IPS-11a (cell line): ENCODE results near the gene FBXO46.
"Not testable (repeated sequence)": the region's sequence is repeated elsewhere in the genome, so short reads cannot be mapped to it uniquely, and the experiment has no call there.

Experiments
- H3K4me3 ChIP-seq: one replicate; pipeline ENCODE4 v1.5.1; 2013; ENCODE audit warnings: low read depth, low read length, control low read depth

FBXO46 gene

DNA sequence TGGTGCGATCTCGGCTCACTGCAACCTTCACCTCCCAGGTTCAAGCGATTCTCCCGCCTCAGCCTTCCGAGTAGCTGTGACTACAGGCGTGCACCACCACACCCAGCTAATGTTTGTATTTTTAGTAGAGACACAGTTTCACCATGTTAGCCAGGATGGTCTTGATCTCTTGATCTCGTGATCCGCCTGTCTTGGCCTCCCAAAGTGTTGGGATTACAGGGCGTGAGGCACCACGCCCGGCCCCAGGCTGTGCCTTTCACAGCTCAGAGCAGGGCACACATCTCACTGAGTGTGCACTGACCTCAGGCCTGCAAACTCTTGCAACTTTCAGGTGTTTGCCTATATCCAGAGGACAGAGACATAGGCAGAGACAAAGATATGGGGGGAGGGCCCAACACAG lies 45.7 kb downstream of the FBXO46 start:
- H3K4me3 ChIP-seq: not testable (repeated sequence)

DNA sequence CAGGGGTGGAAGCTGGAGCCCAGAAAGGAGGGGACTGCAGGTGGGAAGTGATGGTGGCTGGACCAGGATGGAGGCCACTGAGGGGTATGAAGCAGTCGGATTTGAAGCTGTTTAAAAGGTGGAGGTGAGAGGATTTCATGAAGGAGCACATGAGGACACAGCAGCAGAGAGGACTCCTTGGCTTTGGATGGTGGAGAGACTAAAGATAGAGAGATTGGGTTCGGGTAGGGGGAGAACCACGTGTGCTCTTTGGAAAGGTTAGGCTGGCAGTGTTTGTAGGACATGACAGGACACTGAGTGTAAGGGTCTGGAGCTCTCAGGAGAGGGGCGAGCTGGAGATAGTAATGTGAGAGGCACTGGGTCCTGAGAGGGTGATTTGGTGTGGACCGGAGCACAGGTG lies 47.8 kb downstream of the FBXO46 start:
- no peak overlapping the region for H3K4me3 ChIP-seq

DNA sequence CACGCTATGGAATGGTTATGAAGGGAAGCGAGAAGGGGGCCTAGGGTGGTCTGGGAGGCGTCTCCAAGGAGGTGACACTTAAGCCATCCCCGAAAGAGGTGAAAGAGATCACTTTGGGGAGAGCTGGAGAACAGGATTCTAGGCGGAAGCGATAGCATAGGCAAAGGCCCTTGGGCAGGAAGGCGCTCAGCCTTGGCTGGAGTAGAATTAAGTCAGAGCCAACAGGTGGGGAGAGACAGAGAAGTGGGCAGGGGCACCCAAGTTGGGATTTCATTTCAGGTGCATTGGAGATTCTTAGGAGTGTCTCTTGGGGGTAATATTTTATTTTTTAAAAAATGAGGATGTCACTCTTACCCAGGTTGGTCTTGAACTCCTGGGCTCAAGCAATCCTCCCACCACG lies 48.6 kb downstream of the FBXO46 start:
- no peak overlapping the region for H3K4me3 ChIP-seq

DNA sequence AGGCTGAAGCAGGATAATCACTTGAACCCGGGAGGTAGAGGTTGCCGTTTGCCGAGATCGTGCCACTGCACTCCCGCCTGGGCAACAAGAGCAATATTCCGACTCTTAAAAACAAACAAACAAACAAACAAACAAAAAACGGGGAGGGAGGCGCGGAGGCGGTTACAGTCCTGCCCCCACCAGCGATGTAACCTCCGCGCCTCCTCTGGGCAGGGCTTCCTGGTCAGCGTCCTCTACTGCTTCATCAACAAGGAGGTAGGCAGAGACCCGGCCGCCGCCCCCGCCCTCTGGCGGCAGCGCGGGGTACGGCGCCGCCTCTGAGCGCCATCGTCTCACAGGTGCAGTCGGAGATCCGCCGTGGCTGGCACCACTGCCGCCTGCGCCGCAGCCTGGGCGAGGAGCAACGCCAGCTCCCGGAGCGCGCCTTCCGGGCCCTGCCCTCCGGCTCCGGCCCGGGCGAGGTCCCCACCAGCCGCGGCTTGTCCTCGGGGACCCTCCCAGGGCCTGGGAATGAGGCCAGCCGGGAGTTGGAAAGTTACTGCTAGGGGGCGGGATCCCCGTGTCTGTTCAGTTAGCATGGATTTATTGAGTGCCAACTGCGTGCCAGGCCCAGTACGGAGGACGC lies 49.2 kb downstream of the FBXO46 start:
- H3K4me3 ChIP-seq: no peak overlapping the region

DNA sequence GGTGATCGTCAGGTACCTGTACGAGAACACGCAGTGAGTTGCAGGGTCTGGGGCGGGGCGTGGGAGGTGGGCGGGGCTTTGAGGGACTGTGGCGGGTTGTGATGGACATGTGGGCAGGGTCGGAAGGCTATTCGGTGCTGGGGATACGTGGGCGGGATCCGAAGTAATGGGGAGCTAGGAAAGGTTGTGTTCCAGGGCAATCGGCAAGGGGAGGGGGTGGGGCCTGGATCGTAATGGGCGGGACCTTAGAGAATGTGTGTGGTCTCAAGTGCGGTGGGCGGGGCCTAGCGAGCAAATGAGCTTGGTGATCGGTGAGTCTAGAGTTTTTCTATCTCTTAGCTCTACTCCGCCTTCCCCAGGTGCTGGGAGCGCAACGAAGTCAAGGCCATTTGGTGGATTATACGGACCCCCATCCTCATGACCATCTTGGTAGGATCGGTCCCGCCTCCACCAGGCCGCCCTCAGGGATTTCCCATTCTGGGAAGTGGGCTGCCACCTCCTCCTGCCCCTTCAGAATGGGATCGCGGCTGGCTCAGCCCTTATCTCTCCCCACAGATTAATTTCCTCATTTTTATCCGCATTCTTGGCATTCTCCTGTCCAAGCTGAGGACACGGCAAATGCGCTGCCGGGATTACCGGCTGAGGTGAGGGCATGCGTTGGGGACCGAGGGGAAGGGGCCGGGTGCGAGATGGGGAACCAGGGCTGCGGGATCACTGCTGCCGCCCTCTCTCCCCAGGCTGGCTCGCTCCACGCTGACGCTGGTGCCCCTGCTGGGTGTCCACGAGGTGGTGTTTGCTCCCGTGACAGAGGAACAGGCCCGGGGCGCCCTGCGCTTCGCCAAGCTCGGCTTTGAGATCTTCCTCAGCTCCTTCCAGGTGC lies 53.1 kb downstream of the FBXO46 start:
- H3K4me3 ChIP-seq: peak overlapping the region; percentile 62

DNA sequence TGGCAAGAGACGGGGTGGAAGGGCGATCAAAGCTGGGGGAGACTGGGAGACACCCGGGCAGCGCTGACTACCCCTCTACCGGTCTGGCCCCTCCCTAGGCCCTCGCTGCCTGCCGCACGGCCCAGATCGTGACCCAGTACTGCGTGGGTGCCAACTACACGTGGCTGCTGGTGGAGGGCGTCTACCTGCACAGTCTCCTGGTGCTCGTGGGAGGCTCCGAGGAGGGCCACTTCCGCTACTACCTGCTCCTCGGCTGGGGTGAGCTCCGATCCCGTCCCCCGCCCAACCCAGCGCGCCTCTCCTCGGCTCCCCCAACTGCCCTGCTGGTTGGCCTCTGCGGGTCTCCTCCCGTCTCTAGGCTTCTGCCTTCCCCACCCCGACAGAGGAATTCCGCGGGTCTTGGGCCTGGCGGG lies 53.8 kb downstream of the FBXO46 start:
- H3K4me3 ChIP-seq: peak overlapping the region; percentile 62

DNA sequence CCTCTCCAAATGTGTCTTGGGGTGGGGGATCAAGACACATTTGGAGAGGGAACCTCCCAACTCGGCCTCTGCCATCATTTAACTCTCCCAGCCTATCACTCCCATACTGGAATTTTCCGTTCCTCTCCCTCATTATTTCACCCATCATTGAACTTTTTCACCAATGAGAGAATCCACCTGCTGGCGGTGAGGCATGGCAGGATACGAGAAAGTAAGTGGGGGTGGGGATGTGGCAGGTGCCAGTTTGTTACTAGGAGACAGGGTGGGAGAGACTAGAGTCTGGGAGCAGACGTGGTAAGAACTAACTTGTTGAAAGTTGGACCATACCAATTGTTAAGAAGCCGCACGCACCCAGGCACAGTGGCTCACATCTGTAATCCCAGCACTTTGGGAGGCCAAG lies 55.8 kb downstream of the FBXO46 start:
- no peak overlapping the region for H3K4me3 ChIP-seq

DNA sequence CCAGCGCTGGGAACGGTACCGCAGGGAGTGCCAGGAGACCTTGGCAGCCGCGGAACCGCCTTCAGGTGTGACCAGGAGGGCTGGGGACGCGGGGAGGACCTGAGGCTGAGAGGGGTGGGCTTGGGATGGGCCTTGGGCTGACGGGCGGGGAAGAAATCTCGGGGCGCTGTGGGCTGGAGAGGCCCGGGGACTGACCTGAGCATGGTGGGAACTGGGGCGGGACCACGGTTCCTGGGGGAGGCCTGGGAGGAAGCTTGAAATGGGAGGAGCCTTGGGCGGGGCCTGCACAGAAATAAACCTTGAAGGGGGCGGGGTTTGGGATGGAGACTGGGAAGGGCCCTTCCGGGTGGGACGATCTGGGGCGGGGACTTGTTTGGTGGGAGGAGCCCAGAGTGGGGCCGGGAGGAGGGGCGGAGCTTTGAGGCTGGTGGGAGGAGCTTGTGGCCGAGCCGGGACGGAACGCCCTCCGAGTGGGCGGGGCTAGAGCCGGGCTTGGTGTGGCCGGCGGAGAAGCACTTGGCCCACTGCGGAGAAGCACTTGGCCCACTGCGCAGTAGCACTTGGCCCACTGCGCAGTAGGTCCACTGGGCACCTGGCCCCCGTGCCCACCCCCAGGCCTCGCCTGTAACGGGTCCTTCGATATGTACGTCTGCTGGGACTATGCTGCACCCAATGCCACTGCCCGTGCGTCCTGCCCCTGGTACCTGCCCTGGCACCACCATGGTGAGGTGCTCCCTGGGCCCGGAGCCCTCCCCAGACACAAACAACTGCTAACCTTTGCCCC lies 59.8 kb downstream of the FBXO46 start:
- H3K4me3 ChIP-seq: peak overlapping the region; percentile 43

DNA sequence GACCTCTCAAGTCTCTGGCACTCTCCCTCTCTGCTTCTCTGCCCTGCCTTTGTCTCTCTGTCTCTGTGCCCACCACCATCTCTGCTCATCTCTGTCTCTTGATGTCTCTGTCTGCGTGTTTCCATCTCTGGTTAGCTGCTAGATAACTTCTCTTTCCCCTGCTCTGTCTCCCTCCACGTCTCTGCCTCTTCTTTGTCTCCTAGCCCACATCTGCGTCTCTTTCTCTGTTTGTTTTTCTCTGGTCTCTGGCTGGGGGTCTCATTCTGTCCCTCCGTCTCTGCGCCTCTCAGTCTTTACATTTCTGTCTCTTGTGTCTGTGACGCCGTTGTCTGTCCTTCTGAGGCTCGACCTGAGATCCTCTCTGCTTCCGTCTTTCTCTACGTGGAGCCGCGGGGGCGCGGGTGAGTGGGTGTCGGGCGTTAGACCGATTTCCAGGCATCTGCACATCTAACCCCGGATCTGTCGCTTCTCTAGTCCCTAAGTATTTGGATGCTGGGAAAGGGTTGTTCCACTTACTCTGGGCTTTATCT lies 62.3 kb downstream of the FBXO46 start:
- H3K4me3 ChIP-seq: no peak overlapping the region

DNA sequence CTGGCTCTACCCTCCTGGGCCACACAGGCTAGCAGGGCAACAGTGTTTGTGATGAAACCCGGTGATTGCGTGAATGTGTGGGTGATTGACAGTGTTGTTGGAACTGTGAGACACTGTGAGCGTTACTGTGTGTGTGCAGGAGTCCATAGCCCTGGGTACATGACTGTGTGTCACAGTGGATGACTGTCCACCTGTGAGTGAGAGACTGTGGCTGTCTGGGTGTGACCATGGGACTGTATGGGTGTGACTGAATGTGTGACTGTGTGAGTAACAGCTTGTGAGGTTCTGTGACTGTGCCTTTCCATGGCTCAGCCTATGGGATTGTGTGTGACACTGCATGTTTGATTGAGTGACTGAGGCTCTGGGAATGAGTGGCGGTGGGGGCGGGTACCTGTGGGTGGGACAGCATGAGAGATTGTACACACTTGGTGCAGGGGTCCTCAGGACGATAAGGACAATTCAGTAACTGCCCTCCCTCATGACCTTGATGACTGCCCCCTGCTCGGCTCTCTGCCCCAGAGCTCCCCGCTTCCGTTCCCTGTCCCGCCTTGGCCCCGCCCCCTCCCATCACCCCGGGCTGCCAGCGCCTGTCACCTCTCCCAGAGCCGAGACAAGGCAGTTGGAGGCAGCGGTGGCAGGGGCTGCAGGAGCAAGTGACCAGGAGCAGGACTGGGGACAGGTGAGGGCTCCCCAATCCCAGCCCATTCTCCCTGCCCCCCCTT lies 62.9 kb downstream of the FBXO46 start, which contains the start of gene GIPR:
Gene GIPR (plus strand): TSS at position 602 of the 722 bp plus-strand sequence. CDS start 1,300 bp downstream, outside the sequence.
- peak within 1 kb of the TSS; percentile 47 for H3K4me3 ChIP-seq

DNA sequence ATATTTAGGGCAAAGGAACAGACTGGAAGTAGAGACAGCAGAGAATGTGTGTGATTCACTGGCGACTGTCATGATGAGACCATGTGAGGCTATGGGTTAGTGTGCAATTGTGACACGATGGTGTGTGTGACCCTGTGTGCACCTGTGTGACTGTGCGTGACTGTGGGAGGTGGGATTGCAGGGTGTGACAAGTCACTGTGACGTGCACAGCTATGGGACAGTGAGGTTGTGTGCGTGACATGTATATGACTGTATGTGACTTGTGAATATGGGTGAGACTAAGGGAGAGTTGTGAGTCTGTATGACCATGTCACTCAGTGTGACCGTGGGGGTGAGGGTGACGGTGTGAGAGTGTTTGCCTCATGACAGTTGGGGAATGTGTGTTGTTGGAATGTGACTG lies 66.1 kb downstream of the FBXO46 start:
- no peak overlapping the region for H3K4me3 ChIP-seq

DNA sequence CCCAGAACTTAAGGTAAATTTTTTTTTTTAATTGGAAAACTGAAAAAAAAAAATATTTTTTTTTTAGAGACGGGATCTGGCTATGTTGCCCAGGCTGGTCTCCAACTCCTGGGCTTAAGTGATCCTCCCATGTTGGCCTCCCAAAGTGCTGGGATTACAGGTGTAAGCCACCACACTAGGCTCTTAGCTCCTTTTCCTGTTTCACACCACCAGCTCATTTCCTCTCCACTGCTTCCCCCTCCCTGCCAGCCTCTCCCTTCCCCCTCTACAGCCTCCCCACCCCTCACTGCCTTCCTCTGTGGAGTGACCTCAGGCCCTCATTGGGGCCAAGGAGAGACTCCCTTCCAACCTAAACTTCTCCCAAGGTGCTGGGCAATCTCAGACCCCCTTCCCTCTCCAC lies 66.9 kb downstream of the FBXO46 start:
- no peak overlapping the region for H3K4me3 ChIP-seq

DNA sequence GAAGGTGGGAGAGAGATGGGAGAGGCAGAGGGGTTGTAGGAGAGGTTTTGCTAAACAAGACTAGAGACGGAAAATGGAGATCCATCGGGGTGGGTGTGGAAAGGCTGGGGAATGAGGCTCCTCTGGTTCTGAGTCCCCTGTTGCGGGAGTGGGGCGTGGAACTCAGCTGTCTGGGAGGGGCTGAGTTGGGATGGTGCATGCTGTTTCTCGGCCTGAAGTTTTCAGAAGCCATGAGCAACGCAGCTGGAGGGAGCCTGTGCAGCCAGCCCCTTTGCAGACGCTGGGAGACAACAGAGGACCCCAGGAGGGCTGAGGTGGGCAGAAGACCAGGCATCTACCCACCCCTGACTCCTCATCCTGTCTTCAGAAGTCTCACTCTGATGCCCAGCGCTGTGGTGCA lies 70.1 kb downstream of the FBXO46 start:
- H3K4me3 ChIP-seq: no peak overlapping the region
